GM21390 (cell line): ENCODE data around the gene CTNNA2.

Experiments used
- ATAC-seq: cut with Tn5 transposase; IDR thresholded peaks from one replicate; pipeline ENCODE4 v1.9.1; 2021; ENCODE audit not compliant: unreplicated experiment

Gene CTNNA2

DNA sequence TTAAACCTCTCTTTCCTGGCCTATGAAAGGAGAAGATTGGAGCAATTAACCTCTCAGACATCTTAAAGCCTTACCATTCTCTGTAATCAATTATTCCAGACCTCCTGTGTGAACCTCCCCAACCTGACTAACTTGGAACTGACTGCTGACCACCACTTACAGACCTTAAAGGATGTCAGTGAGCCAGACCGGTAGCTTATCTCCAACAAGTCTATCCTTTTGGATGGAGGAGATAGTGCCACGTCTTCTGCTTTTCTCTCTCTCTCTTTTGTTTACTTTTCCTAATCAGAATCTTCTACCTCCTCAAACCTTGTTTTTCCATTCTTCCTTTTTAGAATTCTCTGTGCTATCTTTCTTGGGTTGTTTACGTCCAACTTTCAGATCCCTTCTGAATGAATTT, 734.5 kb downstream of the CTNNA2 start:
- ATAC-seq: no peak

DNA sequence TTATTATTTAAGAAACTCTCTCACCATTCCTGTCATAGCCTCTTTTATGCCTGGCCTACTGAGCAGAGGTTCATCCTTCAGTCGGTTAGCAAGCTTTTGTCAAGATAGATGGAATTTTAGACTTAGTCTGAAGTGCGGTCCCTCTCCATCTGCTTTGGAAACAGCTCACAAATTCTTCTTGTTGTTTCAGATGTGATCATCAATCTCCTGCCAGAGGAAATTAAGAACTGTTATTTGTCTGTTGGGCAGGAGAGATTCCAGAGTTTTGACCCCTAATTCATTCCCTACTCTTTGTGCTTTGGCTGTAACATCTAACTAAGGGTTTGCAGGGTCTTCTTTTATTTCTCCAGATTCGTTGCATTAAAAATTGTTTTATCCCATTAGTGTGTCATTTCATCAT, 735.3 kb downstream of the CTNNA2 start:
- no peak for ATAC-seq

DNA sequence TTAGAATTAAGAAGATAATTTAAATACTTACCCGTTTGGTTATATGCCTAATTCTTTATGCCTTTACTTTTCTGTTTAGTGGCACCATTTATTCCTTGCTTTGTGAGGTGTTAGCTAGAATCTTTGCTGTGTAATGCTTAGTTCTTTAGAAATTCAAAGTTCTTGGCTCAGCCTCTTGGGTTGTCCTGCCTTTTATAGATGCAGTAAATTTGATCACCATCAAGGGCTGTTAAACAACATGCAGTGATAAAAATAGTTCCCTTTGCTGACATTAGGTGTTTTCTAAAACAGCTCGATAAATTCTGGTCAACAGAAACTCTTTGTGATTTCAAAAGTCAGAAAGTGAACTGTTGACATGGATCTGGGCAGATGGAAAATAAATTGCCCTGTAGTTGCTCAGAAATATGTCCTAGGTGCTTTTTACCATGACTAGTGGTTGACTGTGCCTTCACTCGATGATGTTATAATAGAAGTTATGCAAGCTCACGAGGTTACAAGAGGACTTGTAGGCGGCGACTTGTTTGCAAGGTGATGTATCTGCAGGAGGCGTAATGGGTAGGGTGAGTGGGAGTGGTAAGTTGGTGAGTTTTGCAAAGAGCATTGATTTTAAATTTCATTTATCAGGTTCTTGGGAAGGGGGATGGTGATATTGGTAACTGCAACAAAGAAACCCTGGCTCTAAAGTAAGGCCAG, 739.6 kb downstream of the CTNNA2 start:
- ATAC-seq: no peak

- ATAC-seq: no peak
Observed at GRCh38 chr2:80255918-80256781, 743.3 kb downstream of the CTNNA2 start.

GRCh38 chr2:80256782-80257167, 743.9 kb downstream of the CTNNA2 start:
- no peak for ATAC-seq

DNA sequence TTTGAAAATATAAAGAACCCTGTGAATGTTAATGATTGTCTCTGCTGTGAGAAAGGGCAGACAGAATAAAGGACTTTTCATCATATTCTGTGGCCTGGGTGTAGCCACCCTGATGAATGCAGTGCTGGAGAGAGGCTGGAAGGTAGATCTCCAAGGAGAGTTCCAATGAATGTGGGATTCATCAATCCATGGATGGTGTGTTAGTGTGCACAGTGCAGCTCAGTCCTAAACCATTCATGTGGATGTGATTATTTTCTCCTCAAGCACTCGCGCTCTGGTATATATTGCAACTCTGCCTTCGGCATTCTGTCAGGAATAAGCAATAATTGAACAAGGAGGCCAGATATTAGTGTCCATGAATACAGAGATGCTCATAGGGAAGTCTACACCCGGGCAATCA, 744.6 kb downstream of the CTNNA2 start:
- no peak for ATAC-seq

DNA sequence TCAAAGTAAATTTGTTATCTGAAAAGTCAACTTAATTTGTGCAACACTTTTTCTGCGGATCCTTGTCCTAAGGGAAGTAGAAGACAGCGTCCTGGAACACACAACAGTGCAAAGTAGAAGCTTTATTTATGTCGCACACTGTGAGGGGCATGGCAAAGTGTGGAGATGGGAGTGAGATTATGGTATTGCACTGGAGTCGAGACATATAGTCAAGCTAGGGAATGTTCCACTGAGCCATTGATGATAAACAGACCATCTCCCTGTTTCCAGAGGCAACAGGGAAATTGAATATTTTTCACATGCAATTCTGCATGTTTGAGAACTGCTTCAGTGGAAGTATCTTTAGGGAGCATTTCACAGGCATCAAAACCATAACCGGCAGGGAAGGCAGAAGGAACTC, 745.5 kb downstream of the CTNNA2 start:
- no peak for ATAC-seq

DNA sequence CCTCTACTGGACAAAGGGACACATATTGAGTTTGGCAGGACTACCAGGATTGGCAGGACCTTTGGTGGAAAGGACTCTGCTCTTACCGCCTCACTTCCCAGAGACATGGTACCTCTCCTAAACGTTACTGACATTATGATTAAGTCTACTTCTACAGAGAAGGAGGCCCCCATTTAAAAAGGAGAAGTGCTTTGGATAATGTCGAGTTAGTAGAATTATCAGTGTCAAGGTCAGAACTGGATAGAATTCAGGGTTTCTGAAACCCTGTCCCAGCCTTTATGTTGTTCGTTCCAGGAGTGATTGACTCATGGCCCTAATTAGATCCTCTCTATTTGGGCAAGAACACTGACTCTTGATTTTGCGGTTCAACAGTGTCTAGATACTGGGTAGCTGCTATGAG, 745.9 kb downstream of the CTNNA2 start:
- no peak for ATAC-seq

- ATAC-seq: no peak
Observed at GRCh38 chr2:80259292-80259691, 746.4 kb downstream of the CTNNA2 start.

- no peak for ATAC-seq
Observed at GRCh38 chr2:80266231-80266630, 753.4 kb downstream of the CTNNA2 start.

DNA sequence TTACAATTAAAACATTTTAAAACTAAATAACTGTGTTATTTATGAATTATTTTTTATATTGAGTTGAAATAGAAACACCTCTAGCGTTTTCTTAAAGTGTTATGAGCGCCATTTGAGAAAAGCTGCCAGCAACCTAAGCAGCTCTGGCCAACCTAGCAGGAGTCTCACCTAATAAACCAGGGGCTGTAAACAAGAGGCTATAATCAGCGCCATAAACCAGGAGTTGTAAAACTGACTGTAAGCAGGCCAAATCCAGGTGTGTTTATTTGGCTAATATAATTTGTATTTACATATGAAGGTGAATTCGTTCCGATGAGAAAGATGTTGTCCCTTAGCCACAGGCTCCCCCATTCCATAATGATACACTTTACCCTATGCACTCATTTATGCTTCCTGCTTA, 757.0 kb downstream of the CTNNA2 start:
- ATAC-seq: no peak

DNA sequence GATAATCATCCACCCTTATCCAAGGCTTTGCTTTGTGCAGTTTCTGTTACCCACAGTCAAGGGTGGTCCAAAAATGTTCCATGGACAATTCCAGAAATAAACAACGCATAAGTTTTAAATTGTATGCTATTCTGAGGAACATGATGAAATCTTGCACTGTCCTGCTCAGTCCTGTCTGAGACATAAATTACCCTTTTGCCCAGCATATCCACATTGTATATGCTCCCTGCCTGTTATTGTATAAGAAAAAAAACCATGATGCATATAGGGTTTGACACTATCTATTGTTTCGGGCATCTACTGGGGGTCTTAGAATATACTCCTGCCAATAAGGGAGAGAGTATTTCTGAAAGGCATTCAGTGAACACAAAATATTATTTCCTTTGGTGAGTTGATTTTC, 767.7 kb downstream of the CTNNA2 start:
- ATAC-seq: no peak

DNA sequence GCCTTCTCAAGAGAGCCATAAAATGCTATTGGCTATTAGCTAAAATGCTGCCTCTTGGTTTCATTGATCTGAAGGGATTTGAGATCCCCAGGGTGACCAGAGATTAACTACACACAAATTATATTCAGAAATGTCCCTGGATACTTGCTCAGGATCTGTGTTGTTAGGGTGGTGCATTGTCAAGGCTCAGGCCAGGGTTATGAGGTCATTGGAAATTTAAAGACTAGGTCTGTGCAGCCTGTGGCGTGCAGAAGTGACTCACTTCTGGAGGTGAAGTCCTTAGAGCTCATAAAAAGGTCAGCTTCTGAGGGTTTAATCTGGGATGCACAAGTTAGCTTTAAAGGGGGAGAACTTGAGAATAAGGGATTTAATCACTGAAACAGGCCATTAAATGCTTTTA, 768.2 kb downstream of the CTNNA2 start:
- ATAC-seq: no peak

GRCh38 chr2:80288576-80288975, 775.7 kb downstream of the CTNNA2 start:
- no peak for ATAC-seq

DNA sequence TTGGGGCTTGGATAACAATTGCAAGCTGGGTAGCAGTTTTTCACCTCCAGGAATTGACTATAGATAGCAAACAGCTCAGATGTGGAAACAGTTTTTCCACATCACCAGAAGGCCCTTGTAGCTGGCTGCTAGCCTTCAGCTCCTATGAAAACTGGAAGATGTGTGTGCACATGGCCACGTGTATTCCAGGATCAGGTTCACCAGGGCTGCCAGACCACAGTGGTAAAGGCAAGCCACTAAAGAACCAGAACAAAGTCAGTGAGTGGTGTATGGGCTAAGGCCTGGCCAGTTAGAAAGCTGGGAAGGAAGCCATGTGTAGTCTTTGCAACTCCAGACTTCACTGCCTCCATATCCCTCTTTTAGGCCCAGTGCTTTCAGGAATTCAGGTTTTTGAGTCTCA, 778.8 kb downstream of the CTNNA2 start:
- no peak for ATAC-seq

DNA sequence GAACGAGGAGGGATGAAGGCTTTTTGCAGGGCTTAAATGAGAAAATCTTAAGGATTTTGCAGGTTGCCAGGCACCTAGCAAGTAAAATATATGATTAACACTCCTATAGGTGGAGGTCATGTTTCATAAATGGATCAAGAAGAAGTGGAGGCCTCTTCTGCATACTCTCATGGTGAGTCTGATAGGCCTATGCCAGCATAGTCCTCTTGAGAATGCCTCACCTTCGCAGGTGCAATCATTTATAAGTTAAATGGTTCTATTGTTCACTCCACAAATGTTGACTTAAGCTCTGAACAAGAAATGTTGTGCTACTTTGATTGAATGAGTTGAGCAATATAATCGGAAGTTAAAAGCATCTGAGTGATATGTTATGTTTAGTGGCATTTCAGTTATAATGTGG, 779.6 kb downstream of the CTNNA2 start:
- ATAC-seq: no peak

GRCh38 chr2:80293039-80293438, 780.2 kb downstream of the CTNNA2 start:
- ATAC-seq: no peak

DNA sequence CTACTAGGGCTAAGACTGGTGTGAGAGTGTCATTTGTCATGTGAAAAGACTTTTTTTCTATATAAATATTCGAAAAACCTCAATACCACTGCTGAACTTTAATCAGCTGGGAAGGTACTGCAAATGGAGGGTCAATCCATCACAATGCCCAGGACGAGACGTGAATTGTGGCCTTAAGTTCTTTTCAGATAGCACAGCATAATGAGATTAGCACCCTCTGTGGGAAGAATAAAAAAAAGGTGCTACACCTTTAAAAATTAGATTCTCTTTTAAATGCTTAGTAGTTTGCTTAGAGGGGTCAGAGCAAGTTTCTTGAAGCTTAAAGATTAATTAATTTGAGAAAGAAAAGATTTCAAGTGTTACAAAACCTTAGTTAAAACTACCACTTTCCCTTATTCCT, 786.1 kb downstream of the CTNNA2 start:
- ATAC-seq: no peak

DNA sequence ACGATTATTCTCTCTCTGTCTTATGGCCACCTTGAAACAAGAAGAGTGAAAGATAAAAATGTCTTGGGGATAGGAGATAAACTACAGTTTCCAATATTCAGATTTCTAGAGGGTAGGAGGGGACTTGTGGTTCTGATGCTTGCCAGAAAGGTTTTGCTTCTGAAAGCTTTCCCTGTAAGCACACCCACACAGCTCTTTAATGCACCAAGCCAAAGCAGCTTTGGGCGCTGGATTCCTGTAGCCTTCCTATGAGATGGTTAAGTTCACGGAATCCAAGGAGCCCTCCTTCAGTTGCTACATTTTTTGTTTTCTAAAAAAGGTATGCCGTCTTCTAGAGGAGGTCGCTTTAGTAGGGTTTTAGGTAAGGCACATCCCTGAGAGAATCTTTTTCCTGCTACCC, 786.8 kb downstream of the CTNNA2 start:
- no peak for ATAC-seq

DNA sequence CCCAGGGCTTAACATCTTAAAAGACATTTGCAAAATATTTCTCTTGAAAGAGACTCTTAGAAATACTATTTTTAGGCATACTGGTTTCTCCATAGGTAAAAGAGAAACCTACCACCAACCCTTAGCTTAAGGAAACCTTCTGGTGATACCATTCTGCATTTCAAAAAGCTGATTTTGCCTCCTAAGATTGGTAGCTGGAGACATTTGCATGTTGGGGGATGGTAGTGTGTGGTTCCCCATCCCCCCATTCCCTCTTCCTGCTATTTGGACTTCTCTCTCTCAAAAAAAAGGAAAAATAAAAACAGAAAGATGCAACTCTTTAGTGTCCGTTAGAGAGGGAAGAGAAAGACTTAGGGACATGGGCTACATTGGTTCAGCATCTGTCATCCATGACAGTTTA, 787.5 kb downstream of the CTNNA2 start:
- ATAC-seq: no peak

- no peak for ATAC-seq
Observed at GRCh38 chr2:80300954-80301353, 788.1 kb downstream of the CTNNA2 start.

DNA sequence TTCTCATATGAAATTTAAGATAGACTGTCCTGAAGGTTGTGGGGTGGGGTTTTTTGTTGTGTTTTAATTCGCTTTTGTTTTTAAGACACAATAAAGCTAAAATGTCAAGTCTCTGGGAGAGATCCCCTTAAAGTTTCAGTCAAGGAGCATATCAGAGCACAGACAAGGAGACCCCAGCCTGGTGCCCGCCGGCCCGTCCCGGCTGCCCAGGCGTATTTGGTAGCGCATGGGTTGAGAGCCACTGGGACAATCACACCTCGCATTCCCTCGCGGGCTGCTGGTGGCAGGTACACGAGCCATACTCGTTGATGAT, 789.1 kb downstream of the CTNNA2 start:
- no peak for ATAC-seq
